Activated CD8-positive, alpha-beta memory T cell treated with anti-CD3 and anti-CD28 coated beads for 48 hours (primary cell): Measurements from ENCODE around the gene APBB1.
"Not testable (repeated sequence)": the region's sequence is repeated elsewhere in the genome, so short reads cannot be mapped to it uniquely, and the experiment has no call there.

ENCODE experiments used
- DNase-seq, 3 experiments: peaks; one replicate each; pipeline ENCODE4 v3.0.0-alpha.2; 2020; ENCODE audit warnings: low read depth in 2 of 3, low spot score in 2 of 3

Gene APBB1

DNA sequence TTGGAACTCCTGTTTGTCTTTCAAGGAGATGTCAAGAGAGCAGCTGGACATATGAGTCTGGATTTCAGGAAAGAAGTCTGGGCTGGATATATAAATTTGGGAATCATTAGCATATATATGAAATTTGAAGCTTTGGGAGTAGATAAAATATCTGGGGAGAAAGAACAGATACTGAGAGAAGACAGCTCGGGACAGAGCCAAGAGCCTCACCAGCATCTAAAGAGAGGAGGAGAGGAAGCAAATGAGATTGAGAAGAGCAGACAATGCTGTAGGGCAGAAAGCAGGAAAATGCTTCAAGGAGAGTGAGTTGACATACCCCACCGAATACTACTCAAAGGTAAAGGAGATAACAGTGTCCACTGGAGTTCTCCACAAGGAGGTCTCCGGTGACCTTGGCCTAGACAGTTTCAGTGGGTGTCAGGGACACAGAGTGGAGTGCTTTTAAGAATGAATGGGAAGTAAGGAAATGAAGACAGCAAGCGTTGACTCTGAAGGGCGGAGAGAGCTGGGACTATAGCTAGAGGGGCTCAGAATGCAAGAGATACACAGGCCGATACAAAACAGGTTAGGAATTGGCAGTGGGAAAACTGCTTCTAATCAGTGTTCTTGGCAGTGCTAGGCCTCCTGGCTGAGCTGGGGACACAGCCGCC lies 862 bp downstream of the APBB1 start:
- DNase-seq, result no peak

DNA sequence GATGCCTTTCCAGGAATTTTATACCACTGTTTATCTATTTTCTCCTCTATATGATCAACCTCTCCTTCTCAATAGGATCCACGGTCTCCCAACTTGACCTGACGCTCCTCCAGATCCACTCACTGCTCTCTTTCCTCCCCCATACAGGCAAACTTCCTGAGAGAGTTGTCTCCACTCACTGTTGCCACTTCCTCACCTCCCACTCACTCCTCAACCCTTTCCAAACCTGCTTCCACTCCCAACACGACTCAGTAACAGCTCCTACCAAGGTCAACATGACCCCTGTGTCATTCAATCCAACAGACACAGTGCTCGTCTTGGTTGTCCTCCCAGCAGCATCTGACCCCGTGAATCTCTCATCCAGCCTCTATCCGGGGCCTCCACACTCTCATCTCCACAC lies 3.1 kb downstream of the APBB1 start:
- no peak for DNase-seq

DNA sequence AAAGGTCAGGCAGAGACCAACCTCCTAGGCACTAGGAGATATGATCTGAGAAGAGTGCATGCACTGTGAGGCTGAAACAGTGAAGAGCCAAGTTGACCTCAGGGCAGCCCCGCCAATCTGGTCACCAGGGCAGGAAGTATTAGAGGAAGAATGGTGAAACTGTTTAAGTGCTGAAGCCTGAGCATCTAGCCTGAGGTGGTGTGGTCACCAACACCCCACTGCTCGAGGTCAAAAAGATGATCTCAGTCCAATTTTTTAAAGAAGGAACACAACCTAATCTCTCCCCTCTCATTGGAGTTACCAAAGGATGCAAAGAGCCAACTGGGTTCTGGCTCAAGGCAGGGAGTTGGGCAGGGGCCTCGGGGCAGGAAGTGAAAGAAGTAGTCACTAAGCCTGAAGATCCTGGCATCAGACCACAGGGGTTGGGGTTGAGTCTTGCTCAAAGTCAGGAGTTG lies 4.0 kb downstream of the APBB1 start:
- DNase-seq, result no peak

DNA sequence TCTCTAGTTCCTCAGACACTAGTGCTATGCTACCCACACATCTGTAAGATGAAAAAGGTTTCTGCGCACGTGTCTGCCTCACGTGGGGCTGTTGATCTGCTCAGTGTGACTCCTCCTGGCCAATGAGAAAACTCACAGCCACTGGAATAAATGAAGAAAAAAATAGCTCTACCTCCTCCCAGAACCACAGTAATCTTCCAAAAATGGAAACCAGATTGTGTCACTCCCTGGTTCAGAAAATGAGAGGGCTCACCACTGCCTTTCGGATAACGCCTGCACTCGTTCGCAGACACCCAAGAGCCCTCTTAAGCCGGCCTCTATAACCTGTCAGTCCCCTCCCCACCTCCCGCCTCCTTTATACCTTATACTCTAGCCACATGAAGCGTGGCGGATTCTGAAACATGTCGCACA lies 5.1 kb downstream of the APBB1 start:
- no peak for DNase-seq

DNA sequence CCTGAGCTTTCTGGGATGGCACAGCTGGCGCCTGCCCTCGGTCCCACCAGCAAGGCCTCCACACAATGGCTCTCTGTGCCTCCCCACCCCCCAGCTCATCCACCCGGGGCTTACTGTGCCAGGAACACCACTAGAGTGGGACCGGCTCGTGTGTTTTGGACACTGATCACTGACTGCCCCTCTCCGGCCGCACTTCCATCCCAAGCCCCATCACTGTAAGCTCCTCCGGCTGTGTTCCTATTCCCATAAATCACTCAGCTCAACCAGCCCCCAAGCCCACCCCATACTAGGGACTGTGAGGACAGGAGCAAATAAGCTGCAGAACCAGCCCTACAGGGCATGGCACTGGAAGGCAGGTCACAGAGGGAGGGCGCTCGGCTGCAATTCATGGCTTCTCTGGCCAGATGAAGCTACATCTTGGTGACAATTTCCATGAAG lies 7.3 kb downstream of the APBB1 start:
- DNase-seq, result no peak

DNA sequence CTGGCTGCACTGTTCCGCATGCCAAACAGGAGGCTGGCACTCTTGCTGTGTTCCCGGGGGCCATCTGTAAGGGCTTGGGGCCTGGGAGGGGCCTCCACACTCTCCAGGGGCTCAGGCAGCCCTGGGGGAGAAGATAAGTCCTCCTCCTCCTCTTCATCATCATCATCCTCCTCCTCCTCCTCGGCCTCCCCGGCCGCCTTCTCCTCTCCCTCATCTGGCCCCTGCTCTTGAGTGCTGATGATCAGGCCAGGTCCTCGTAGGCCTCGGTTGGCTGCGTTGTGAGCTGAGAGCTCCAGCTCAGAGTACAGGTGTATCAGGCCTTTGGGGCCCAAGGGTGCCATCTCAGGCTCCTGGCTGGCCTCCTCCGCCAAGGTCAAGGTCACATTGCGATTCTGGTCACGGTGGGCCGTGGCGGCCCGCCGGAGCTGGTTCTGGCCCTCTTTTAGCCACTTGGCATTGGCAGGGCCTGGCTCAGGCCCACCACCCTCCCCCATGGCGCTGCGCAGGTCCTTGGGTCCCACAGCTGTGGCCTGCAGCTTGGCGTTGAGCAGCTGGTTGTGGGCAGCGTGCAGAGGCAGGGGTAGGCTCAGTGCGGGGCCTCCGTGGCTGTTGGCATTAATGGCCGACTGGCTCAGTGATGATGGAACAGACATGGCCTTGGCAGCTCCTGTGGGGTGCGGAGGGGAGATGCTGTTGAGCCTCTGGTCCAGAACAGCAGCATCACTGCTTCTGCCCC lies 8.0 kb downstream of the APBB1 start:
- DNase-seq, result no peak

DNA sequence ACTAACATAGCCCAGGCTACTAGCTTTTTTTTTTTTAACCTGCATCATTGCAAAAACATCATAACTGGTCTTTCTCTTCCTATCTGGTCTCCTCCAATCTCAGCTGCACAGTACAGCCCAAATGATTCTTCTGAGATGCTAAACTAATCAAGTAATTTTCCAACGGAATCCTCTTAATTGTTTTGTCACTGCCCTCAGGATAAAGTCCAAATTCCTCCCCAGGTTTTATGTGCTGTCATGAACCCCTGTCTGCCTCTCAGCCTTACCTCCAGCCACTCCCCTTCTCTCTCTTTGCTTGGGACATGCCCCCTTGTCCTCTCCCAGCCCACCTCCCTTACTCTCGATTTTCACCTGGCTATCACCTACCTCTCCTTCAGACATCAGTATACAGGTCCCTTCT lies 12.5 kb downstream of the APBB1 start:
- no peak for DNase-seq

DNA sequence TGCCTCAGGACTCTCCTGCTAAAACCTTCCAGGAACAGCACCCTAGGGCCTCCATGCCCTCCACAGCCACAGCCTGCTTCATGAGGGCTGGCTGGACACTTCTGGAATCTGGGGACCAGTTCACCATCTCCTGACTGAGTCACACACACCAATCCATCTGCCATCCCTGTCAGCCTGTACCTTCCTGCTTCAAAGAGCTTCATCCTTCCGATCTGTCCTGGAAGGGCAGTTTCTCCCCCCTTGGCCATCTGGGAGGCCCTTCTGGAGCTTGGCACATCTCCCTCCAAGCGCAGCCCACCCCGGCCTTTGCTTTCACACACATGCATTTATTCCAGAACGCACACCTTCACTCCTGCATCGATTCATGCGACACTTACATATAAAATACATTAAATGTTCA lies 13.0 kb downstream of the APBB1 start:
- no peak for DNase-seq

DNA sequence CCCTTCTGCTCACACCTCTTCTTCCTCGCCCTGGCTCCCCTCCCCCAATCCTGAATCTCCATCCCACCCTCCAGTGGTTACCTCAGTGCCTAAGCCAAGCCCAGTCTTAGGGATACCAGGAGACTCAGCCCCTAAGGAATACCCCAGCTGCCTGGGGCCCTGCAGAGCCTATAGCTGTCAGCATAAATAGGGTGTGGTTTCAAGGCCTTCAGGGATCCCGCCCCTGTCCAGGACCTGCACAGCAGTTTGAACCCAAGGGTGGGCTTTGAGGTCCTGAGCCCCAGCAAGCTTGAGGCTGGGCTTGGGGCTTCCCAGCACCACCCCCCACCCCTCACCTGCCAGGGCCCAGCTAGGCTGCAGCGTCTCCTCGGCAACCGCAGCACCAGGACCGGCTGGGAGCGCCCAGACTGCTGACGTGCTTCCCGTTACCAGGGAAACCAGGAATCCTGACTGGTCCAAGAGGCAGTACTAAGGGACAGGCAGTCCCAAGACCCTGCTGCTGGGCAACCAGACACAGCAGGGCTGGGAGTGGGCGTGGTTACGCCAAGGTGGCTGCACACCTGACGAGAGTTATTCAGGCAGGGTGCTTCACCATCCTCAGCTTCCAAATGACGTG lies 13.7 kb downstream of the APBB1 start:
- DNase-seq, result no peak

DNA sequence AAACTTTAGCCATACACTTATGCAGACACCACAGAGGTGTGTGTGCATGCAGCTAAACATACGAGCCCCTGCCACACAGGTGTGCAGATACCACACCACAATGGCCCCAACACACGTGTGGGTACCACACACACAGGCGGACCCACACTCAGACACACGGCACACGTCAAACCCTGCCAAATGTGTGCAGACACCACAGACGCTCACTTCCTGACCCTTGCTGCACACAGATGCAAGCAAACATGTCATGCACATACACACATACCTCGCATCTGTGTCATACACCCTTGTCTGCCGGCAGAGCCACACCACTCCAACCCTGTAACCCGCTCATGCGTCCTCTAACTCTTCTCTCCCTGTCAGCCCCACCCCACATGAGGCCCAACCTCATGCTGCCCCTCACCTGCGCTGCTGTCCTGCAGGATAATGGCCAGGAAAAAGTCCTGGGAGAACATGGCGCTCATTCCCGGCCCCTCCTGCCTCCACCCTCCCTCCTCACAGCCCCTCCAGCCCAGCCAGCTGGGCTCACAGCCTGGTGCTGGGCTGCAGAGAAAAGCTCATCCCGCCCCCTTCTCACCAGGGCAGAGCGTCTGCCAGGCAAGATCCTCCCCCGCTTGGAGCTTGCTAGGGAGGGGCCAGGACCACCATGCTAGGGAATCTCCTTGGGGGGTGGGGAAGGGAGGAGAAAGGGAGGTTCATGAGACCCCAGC lies 14.4 kb downstream of the APBB1 start:
- DNase-seq, result no peak

DNA sequence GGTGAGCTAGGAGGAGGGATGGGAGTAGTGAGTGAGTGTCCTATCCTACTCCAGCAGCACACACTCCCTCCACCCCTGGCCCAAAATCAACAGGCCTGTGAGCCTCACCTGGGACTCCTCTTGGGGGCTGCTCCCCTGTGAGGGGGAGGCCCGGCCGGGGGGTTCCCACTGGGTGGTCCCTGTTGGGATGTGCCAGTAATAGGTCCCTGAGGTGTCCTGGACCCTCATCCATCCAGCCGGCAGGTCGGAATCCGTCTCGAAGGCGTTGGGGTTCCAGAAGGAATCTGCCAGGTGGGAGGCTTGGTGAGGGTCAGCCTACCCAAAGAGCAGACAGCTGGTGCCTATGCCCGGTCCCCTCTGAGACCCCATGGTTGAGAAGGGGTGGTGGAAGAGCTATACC lies 15.4 kb downstream of the APBB1 start:
- DNase-seq, result no peak

DNA sequence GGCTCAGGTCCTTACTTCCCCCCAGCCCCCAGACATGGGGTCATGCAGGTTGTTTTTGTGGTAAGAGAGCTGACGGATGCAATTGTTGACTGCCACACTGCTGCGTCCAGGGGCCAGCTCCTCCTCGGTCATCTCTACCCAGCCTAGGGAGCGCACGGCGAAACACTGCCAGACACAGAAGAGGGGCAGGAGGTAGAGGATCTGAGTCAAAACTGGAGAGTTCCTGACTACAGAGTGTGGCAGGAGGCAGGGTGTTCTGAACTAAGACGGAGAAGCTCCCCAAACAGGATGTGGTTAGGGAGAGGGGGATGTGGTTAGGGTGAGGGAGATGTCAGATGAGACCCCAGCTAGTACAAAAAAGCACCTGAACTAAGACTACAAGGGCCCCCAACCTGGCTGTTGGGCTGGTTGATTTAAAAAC lies 16.3 kb downstream of the APBB1 start:
- DNase-seq, result peak in 1 of 3 experiments; percentile 40

DNA sequence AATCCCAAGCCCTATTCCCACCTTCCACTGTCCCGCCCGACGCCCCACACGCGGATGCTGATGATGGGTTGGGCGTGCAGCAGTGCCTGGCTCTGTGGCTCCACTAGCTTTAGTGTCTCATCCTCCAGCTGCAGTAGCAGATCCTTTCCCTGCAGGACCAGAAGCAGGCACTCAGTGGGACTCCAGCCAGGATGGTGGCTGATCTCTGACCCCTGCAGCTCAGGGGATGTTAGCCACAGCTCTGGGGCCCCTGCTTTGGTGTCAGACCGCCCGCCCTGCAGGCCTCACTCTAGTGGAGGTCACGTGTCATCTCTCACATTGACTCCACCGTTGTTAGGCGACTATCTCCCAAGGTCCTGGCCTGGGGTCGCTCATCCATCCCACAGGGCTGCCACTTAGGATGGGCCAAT lies 16.8 kb downstream of the APBB1 start:
- no peak for DNase-seq

DNA sequence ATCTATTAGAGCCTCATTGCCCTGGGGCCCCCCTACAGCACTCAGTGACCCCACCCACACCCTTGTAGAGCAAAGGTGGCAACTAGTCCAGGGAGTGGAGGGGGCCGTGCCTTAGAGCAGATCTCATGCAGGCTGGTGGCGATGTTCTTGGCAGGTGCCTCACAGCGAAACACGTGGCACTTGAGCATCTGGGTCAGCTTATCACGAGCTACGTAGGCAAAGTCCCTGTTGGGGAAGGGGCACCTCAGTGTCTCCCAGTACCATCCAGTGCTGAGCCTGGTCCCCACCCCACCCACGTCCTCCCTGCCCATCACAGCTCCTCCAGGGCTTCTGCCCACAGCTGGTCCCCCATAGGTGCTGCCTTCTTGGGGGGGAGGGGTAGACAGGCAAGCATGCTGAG lies 17.4 kb downstream of the APBB1 start:
- no peak for DNase-seq

DNA sequence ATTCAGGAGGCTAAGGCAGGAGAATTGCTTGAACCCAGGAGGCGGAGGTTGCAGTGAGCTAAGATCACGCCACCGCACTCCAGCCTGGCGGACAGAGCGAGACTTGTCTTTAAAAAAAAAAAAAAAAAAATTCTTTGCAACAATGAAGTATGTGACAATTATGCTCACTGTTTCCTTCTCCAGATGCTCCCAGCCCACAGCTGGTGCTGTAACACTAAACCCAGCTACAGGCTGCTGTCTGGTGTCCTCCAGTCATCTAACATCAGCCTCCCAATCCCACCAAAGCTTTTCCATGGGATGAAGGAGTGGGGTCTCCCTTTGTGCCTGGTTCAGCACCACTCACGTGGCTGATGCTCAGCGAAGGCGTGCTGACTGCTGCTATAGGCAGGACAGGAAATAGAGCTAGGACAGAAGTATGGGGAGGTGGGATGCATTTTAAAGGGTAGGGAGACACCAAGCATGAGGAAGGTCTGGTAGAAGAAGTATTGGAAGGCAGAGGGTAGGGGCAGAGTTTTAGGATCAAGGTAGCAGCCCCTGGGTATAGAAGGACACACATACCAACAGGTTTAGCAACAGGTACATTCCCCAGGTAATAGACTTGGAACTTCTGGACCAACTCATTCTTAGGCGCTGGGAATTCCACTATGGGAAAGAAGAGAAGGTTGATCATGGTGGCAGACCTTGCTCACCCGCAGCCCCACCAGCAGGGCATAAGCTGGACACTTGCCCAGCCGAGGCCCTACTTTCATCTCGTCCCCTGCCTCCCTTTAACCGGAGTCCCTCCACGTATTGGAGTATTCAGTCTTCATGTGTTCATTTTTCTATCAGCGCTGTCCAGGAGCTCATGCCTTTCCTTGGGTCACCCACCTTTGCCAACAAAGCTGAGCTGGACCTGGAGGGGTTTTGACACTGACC lies 18.2 kb downstream of the APBB1 start:
- no peak for DNase-seq

DNA sequence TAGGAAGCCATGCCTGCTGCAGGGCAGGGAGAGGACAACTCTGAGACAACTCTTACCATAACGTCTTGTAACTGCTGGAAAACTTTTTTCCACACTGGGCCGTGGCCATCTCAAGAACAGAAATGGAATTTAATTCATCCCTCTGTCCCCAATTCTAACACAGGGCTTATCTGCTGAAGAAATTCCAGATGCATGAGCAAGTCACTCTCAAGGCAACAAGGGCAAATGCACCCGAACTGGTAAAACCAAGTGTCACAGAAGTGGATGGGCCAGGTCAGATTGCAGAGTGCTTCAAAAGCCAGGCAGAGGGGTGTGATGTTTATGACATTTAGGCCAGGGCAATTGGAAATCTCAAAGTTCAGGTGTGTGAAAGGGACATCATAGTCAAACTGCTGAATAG lies 21.3 kb downstream of the APBB1 start:
- DNase-seq, result no peak

DNA sequence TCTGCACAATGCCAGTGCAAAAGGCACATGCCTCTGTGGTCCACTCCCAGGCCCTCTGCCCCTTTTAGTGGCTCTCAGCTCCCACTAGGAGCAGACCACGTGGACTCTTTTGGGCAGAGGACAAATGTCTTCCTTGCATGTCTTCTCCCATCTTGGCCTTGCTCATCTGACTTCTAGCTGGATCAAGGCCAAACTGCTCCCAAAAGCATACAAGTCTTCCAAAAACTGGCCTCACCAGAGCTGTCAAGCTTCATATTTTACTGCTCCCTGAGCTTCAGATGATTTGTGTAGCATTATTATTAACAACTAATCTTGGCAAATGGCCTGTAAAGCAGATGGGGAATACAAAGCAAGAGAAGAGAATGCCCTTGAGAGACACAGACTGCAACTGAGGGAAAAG lies 21.7 kb downstream of the APBB1 start:
- no peak for DNase-seq

DNA sequence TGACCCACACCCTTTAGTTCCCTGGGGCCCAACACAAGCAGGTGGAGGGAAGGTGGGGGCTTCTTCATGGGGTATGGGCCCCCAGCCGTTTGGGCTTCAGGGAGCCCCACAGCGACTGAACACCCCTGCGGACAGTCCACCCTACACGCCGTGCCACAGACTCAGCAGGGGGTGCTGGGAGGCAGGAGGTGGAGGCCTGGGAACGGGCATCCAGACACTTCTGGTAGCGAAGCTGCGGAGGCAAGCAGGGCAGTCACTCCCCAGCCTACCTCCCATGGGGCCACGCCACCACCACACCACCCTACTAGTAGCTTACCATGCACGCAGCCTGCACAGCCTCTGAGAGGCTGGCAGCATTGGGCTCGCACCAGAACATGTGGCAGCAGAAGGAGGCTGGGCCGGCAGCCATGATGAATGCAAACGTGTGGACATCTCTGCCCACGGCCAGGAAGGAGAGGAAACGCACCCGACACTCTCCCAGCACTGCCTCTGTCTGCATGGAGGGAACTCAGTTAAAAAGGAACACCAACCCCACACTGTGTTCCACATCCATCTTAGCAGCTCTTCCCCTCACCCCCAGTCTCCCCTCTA lies 23.3 kb downstream of the APBB1 start:
- no peak for DNase-seq

DNA sequence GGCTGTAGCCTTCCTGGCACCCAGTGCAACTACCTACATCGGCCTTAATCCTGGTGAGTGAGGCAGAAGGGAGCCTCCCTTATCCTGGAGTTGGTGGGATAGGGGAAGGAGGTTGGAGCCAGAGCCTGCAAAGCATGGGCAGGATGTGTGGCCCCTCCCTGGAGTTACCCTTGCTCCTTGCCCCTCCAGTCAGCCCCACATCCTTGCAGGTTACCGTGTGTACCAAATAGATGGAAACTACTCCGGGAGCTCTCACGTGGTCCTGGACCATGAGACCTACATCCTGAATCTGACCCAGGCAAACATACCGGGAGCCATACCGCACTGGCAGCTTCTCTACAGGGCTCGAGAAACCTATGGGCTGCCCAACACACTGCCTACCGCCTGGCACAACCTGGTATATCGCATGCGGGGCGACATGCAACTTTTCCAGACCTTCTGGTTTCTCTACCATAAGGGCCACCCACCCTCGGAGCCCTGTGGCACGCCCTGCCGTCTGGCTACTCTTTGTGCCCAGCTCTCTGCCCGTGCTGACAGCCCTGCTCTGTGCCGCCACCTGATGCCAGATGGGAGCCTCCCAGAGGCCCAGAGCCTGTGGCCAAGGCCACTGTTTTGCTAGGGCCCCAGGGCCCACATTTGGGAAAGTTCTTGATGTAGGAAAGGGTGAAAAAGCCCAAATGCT lies 24.8 kb downstream of the APBB1 start:
- DNase-seq, result no peak

DNA sequence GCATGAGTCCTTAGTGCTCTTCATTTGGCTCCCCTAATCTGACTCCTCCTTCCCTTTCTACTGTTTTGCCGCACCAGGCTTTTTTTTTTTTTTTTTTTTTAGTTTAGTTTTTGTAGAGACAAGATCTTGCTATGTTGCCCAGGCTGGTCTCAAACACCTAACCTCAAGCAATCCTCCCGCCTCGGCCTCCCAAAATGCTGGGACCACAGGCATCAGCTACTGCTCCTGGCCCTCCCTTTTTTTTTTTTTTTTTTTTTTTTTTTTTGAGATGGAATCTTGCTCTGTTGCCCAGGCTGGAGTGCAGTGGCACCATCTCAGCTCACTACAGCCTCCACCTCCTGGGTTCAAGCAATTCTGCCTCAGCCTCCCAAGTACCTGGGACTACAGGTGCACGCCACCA lies 26.6 kb downstream of the APBB1 start:
- DNase-seq, result not testable (repeated sequence)
